ENCODE data around the gene SYPL1.

- TF ChIP-seq, protein P1, sequence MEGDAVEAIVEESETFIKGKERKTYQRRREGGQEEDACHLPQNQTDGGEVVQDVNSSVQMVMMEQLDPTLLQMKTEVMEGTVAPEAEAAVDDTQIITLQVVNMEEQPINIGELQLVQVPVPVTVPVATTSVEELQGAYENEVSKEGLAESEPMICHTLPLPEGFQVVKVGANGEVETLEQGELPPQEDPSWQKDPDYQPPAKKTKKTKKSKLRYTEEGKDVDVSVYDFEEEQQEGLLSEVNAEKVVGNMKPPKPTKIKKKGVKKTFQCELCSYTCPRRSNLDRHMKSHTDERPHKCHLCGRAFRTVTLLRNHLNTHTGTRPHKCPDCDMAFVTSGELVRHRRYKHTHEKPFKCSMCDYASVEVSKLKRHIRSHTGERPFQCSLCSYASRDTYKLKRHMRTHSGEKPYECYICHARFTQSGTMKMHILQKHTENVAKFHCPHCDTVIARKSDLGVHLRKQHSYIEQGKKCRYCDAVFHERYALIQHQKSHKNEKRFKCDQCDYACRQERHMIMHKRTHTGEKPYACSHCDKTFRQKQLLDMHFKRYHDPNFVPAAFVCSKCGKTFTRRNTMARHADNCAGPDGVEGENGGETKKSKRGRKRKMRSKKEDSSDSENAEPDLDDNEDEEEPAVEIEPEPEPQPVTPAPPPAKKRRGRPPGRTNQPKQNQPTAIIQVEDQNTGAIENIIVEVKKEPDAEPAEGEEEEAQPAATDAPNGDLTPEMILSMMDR (IDR thresholded peaks at IDR 0.05 in 8 of 11, conservative IDR thresholded peaks at IDR 0.05 in 3 of 11), result no peak
- TF ChIP-seq POLR2A (IDR thresholded peaks at IDR 0.05) (no peak), POLR2AphosphoS5 (IDR thresholded peaks at IDR 0.05) (no peak)
Measured at GRCh38 chr7:106122713-106123112, 10.6 kb upstream of the SYPL1 start.

Data from spleen (tissue), 7 donors.